GM19324 (cell line): ENCODE results near the gene DNA2.

Source experiments
- ATAC-seq: cut with Tn5 transposase; IDR thresholded peaks from one replicate; pipeline ENCODE4 v1.9.1; 2021; ENCODE audit warnings: mild to moderate bottlenecking, moderate library complexity; ENCODE audit not compliant: unreplicated experiment, low FRiP score

Gene DNA2

GRCh38 chr10:68364101-68364886 is 107.5 kb downstream of the DNA2 start:
- ATAC-seq = no peak
